Lower leg skin (tissue), 3 donors: ENCODE data around the gene DDX54.

Source experiments
- POLR2A ChIP-seq, 2 donors: fragments of 450-650 bp; IDR thresholded peaks; one replicate each; pipeline ENCODE4 v1.6.1; 2016 to 2017; ENCODE audit warnings: antibody characterized with exemption in 2 of 2, mild to moderate bottlenecking in 1 of 2, moderate library complexity in 1 of 2
- TF ChIP-seq, protein P1 (sequence below), 3 donors: fragments of 450-650 bp; IDR thresholded peaks; one replicate each; pipeline ENCODE4 v1.5.1; 2016; ENCODE audit warnings: antibody characterized with exemption in 3 of 3, mild to moderate bottlenecking in 3 of 3, moderate library complexity in 2 of 3

DNA sequence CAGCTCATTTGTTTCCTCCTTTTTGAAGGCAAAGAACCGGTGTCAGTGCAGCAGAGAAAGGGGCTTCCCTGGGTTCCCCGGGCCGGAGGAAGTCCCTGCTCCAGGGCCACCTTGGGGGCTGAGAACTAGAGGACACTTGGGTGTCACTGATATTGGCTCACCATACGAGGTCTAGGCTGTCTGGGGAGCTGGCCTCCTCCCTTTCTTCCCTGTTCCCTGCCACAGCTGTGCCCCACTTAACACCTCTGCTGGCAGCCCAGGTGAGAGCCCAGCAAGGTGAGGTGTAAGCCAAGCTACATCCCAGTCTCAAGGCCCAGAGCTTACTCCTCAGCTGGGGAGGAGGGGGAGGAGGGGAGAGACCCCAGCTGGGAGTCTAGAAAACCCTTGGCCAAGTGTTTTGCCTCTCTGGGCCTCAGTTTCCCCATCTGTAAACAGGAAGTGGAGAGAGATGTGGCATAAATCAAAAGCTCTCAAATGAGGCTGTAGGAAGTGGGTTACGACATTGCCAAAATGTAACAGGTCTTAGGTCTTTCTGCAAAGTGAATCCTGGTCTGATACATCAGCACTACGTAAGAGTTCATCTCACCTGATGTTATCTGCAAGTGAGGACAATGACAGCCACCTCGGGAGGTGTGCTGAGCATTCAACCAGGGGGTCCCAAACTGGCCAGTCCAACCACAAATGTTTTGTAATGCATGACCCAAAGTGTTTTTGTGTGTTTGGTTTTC, 75.2 kb downstream of the DDX54 start:
- TF ChIP-seq POLR2A (IDR thresholded peaks at IDR 0.05), result no peak
- TF ChIP-seq, protein P1, sequence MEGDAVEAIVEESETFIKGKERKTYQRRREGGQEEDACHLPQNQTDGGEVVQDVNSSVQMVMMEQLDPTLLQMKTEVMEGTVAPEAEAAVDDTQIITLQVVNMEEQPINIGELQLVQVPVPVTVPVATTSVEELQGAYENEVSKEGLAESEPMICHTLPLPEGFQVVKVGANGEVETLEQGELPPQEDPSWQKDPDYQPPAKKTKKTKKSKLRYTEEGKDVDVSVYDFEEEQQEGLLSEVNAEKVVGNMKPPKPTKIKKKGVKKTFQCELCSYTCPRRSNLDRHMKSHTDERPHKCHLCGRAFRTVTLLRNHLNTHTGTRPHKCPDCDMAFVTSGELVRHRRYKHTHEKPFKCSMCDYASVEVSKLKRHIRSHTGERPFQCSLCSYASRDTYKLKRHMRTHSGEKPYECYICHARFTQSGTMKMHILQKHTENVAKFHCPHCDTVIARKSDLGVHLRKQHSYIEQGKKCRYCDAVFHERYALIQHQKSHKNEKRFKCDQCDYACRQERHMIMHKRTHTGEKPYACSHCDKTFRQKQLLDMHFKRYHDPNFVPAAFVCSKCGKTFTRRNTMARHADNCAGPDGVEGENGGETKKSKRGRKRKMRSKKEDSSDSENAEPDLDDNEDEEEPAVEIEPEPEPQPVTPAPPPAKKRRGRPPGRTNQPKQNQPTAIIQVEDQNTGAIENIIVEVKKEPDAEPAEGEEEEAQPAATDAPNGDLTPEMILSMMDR (IDR thresholded peaks at IDR 0.05), result no peak
